GM19043 (cell line): ENCODE results near the gene CAPN11.

ENCODE experiments used
- ATAC-seq: cut with Tn5 transposase; IDR thresholded peaks from one replicate; pipeline ENCODE4 v1.9.1; 2021; ENCODE audit warnings: low read depth; ENCODE audit not compliant: unreplicated experiment

CAPN11 gene

DNA sequence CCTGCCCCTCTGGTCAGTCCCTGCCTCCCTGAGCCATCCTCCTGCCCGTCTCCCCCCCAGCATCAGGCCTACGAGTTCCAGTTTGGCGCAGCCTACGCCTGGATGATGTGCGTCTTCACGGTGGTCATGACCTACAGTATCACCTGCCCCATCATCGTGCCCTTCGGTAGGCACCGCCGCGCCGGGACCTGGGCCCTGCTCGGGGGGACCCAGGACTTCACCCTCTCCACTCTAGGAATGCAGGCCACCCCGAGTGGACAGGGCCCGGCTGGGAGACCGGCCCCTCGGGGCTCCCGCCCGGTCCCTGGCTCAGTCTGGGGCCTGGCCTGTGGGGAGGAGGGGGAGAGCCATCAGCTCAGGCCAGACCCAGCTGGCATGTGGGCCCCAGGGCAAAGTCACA is 6.1 kb upstream of the CAPN11 start:
- ATAC-seq: no peak

DNA sequence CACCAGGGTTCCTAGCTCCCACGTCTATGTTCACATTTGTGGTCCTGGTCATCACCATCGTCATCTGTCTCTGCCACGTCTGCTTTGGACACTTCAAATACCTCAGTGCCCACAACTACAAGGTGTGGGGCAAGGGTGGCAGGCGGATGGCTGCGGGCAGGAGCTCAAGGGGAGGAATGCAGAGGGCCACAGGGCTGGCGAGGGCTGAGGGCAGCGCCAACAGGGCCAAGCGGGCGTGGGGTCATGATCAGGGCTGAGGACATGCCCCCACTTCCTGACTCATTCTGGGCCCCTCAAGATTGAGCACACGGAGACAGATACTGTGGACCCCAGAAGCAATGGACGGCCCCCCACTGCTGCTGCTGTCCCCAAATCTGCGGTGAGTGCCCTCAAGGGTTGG is 4.6 kb upstream of the CAPN11 start:
- ATAC-seq: no peak

DNA sequence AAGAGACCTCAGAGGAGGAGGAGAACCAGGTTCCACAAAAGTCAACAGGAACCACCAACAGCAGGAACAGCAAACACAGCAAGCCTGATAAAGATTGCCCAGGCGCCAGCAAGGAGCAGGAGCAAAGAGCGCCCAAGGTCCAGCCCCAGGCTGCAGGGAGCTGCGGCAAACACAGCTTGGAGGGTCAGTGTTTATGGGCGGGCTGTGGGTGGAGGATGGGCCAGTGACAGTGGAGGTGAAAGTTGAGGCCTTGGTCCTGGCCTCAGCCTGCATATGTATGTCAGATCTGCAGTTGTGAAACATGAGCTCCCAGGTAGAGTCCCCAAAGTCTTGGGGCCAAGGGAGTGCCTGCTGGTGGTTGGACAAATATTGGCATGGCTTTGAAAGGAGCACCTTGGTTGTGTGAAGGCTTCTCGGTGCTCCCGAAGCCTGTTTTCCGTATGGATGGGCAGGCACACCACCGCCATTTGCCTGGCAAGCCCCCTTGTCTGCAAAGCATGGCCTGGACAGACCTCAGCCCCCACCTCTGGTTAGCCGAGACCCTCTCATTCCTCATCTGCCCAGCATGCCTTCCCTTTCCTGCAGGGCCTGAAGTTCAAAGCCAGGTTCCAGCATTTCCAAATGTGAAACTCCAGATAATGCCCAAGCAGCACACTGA is 2.0 kb upstream of the CAPN11 start:
- ATAC-seq: no peak

DNA sequence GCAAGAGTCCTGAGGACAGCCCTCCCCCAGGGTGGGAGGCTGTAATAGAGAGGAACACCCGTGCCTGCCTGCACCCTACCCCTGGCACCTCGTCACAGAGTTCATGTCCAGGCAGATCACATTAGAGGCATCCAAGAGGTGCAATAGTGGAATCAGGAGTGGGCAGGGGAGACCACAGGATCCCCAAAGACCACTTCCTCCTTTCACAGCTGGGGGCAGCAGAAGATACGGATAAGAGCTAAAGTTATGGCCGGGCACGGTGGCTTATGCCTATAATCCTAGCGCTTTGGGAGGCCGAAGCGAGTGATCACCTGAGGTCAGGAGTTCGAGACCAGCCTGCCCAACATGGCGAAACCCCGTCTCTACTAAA is 1.5 kb upstream of the CAPN11 start:
- ATAC-seq: no peak

DNA sequence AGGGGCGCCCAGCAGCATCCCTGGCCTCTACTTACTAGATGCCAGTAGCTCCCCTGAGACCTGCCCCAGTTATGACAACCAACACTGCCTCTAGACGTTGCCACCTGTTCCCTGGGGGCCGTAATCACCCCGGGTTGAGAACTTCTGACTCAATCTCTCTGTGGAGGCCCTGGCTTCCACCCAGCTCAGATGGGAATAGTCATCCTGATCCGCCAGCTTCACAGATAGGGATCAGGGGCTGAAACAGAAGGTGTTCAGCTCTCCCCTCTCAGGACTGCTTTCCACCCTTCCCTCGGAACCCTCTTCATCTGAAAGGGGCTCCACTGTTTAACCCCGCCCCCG is 3.3 kb downstream of the CAPN11 start:
- no peak for ATAC-seq

DNA sequence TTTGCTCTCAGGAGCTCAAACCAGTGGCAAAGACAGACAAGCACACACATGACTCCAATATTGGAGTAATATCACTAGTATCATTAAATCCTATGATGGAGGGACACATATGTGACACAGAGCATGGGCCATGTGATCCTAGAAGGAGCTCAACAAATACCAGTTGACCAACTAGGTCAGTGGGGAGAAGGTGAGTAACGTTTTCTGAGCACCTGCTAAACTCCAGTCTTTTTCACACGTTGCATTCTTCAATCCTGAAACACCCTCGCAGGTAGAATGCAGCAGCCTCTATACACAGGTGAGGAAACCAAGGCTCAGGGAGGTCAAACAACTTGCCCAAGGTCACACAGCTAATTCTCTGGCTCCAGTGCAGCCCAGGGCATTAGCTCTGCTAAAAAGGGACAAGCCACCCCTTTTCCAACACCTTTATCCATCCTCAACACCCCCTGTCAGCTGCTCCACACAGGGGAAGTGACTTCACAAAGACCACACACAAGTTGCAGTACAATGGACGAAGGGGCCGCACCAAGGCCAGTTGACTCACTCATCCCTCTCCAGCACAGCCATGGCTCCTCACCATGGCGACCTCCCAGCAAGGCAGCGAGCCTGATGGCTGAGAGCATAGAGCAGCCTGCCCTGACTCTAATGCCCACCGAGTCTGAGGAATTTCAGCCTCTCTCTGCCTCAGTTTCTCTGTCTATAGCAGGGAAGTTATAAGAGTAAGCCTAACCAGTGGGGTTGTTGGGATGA is 4.4 kb downstream of the CAPN11 start:
- ATAC-seq: no peak

- ATAC-seq: no peak
Observed at GRCh38 chr6:44166116-44166515, 7.5 kb downstream of the CAPN11 start.

DNA sequence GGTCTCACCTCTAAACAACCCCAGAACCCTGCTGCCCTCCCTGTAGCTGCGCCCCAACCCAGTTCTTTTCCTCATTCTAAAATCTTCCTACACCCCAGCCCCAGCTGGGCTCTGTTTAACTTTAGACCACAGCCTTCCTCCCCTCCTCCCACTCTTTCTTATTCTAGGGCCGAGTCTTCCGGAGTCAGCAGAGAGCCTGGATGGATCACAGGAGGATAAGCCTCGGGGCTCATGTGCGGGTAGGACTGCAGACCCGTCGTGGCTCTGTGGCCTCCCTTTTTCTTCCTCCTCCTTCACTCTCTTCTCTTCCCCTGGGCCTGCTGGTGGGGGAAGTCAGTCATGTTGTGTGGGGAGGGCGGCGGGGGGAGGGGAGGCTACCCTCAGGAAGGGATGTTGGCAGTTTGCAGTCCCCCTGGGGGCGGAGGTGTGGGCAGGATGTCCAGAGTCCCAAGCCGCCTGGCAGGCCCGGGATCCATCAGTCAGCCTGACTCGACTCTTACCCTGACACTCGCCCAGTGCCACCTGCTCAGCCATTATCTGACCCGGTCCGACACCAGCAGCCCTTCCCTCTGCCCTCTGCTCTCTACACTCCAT is 8.1 kb downstream of the CAPN11 start:
- ATAC-seq: no peak

- no peak for ATAC-seq
Observed at GRCh38 chr6:44167567-44167966, 8.9 kb downstream of the CAPN11 start.

GRCh38 chr6:44169154-44169553 is 10.5 kb downstream of the CAPN11 start:
- ATAC-seq: no peak

DNA sequence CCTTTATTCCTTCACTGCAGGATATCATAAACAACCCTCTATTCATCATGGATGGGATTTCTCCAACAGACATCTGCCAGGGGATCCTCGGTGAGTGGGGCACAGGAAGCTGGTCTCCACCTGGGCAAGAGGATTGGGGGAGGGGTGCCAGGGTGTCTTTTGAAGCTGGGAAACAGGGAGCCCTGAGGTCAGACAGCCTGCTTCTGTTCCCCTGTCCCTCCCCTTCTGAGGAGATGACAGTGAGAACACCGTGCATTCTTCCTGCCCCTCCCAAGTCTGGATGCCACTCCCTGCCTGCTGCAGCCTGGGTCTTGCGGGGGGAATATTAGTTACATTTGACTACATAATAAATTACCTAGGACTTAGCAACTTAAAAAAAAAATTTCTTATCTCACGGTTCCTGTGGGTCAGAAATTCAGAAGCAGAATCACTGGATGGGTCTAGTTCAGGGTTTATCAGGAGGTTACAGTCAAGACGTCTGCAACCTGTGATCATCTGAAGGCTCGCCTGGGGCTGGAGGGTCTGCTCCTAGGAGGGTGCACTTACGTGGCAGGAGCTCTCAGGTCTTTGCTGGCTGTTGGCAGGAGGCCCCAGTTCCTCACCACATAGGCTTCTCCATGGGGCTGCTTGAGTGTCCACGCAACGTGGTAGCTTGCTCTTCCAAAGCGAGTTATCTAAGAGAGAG is 11.4 kb downstream of the CAPN11 start:
- no peak for ATAC-seq

- no peak for ATAC-seq
Observed at GRCh38 chr6:44171899-44172546, 13.4 kb downstream of the CAPN11 start.

DNA sequence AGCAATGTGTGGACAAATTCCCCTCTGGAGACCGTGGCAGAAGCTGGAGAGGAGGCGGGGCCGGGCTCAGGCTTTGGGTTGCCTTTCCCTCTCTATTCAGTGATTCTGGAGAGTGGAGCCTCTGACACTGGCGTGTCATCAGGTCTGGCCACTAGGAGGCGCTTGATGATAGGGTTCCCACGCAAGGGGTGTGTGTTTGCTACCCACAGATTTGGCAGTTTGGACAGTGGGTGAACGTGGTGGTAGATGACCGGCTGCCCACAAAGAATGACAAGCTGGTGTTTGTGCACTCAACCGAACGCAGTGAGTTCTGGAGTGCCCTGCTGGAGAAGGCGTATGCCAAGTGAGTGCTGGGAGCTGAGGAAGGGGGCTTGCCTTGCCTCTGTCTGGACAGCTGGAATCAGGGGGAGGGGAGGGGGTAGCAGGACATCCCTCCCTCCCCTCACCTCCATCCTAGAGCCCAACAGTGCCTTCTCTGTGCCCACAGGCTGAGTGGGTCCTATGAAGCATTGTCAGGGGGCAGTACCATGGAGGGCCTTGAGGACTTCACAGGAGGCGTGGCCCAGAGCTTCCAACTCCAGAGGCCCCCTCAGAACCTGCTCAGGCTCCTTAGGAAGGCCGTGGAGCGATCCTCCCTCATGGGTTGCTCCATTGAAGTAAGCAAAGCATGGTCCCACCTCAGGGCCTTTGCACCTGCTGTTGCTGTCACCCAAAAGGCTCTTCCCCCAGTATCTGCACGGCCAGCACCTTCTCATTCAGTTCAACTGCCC is 14.3 kb downstream of the CAPN11 start:
- ATAC-seq: peak; percentile 69

DNA sequence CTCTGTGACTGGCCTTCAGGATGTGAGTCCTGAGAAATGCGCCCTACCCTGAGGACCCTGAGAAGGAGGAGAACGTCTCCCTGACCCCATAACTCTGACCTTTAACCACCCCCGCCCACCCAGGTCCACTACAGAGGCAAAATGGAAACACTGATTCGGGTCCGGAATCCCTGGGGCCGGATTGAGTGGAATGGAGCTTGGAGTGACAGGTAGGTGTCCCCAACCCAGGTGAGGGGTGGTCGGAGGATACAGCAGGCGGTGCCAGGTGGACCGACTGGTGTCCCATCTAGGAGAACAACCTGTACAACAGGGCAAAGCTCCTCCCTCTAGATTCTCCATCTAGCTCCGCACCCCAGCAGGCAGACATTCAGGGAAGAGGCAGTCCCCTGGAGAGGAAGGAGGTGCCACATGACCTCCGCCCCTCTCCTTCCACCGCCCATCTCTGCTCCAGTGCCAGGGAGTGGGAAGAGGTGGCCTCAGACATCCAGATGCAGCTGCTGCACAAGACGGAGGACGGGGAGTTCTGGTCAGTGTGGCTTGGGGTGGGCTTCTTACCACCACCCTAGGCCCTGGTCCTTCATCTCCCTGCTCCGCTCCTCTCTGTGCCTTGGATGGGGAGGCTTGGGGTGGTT is 17.6 kb downstream of the CAPN11 start:
- ATAC-seq: no peak

DNA sequence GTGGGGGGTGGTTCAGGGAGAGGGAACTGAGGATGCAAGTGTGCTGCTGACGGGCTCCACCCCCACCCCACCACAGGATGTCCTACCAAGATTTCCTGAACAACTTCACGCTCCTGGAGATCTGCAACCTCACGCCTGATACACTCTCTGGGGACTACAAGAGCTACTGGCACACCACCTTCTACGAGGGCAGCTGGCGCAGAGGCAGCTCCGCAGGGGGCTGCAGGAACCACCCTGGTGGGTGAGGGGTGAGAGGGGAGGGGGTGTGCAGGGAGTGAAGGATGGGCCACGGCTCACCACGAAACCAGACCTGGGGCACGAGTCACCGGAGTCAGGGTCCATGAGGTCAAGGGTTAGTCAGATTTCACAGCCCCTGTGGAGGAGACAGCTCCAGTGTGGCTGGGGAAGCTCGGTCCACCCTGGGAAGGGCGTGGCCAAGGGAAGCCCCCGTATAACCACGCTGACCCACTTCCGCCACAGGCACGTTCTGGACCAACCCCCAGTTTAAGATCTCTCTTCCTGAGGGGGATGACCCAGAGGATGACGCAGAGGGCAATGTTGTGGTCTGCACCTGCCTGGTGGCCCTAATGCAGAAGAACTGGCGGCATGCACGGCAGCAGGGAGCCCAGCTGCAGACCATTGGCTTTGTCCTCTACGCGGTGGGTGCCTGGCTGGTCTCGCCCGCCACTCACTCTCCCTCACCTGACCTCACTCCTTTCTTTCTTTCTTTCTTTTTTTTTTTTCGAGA is 18.3 kb downstream of the CAPN11 start:
- peak; percentile 55 for ATAC-seq

- no peak for ATAC-seq
Observed at GRCh38 chr6:44177691-44178423, 19.2 kb downstream of the CAPN11 start.

DNA sequence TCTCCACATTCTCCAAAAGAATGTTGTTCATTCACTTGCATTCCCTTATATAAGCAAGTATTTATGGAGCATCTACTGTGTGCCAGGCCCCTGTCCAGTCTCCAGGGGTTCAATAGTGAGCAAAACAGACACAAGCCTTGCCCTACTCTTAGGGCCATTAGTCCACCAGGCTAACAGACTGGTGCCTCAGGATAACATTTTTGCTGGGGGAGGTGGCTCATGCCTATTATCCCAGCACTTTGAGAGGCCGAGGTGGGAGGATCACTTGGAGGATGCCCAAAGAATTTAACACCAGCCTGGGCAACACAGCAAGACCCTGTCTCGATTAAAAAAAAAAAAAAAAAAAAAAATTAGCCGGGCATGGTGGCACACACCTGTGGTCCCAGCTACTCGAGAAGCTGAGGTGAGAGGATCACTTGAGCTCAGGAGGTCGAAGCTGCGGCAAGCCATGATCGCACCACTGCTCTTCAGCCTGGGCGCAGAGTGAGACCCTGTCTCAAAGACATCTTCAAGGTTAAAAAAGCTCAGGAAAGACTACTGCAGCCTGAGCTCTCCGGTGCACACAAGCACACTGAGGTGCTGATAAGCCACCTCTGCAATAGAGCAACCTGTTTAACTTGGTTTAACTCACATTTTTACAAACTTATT is 19.9 kb downstream of the CAPN11 start:
- ATAC-seq: no peak

GRCh38 chr6:44179072-44179536 is 20.5 kb downstream of the CAPN11 start:
- no peak for ATAC-seq
